Colonic mucosa (tissue), 4 donors: ENCODE measurements around the gene TBC1D9. TPM values are rescaled to one million over a fixed set of nuclear protein-coding genes. Genes with fewer than 3 reads are reported as not detected.

Source experiments
- DNase-seq: peaks from one replicate; pipeline ENCODE4 v3.0.0-alpha.2; 2020
- H3K27ac ChIP-seq: fragments of 200-600 bp; one replicate; pipeline ENCODE4 v1.8.0; 2021
- H3K27me3 ChIP-seq: fragments of 200-600 bp; one replicate; pipeline ENCODE4 v1.8.0; 2021
- H3K36me3 ChIP-seq: fragments of 200-600 bp; one replicate; pipeline ENCODE4 v1.8.0; 2021
- H3K4me1 ChIP-seq: fragments of 200-600 bp; one replicate; pipeline ENCODE4 v1.8.0; 2021; ENCODE audit warnings: mild to moderate bottlenecking
- H3K4me3 ChIP-seq: fragments of 200-600 bp; one replicate; pipeline ENCODE4 v1.8.0; 2021
- H3K9ac ChIP-seq, 2 donors: one replicate each; pipeline ENCODE4 v1.7.0; 2013; ENCODE audit warnings: control low read depth in 2 of 2, low read depth in 2 of 2, low read length in 2 of 2
- H3K9me3 ChIP-seq: fragments of 200-600 bp; one replicate; pipeline ENCODE4 v1.8.0; 2021
- CTCF ChIP-seq: fragments of 200-600 bp; IDR thresholded peaks from one replicate; pipeline ENCODE4 v1.8.0; 2022; ENCODE audit warnings: antibody characterized with exemption, mild to moderate bottlenecking
- intact Hi-C: fragments of 100-400 bp; cut with DNase I; formaldehyde crosslinking; loops from one replicate; pipeline ENCODE4 v1.14.1; 2022
- total RNA-seq, 2 donors: library from RNA; stranded (reverse); fragmentation: NEBNext Ultra II Directional in 1 of 2; extraction: Animal tissue kit (Norgen Biotek cat#: 25700) in 1 of 2; gene quantifications; one replicate each; pipeline ENCODE4 v1.2.1, GENCODE V29; 2021
- donor health status: healthy.
- donor health status: DM: no; HTN: no; CAD: no.
- donor health status: DM: no; HTN: no; CAD: no.

The TBC1D9 gene
- total RNA-seq, 2 donors from 2014 or later = 6.8 to 11.6 TPM

- Histone ChIP-seq H3K4me1 (no peaks in the 10 kb centered on the region), H3K27ac (no peak overlapping the region), H3K9me3 (no peaks in the 10 kb centered on the region), H3K9ac (no peak overlapping the region), H3K4me3 (no peak overlapping the region), H3K27me3 (no peaks in the 10 kb centered on the region), H3K36me3 (no peaks in the 10 kb centered on the region)
- no peak for TF ChIP-seq CTCF
- intact Hi-C loops = no loop called here
- DNase-seq = no peak
Measured at GRCh38 chr4:140659943-140660700, 96.1 kb downstream of the TBC1D9 start.

GRCh38 chr4:140654495-140654814 is 101.7 kb downstream of the TBC1D9 start:
- intact Hi-C loops = no loop called here
- no peak overlapping the region for H3K9ac ChIP-seq
- H3K9me3 ChIP-seq = no peaks in the 10 kb centered on the region
- H3K27me3 ChIP-seq = no peaks in the 10 kb centered on the region
- H3K27ac ChIP-seq = no peak overlapping the region
- no peak overlapping the region for H3K4me3 ChIP-seq
- no peaks in the 10 kb centered on the region for H3K4me1 ChIP-seq
- no peak for TF ChIP-seq CTCF
- no peaks in the 10 kb centered on the region for H3K36me3 ChIP-seq
- DNase-seq = no peak

- Histone ChIP-seq H3K36me3 (no peaks in the 10 kb centered on the region), H3K27ac (no peak overlapping the region), H3K9ac (no peak overlapping the region), H3K4me1 (no peaks in the 10 kb centered on the region), H3K4me3 (no peak overlapping the region), H3K9me3 (no peaks in the 10 kb centered on the region), H3K27me3 (no peaks in the 10 kb centered on the region)
- DNase-seq = no peak
- TF ChIP-seq CTCF = no peak
- intact Hi-C loops = no loop called here
Measured at GRCh38 chr4:140653718-140654494, 102.3 kb downstream of the TBC1D9 start.

GRCh38 chr4:140652601-140653000 is 103.6 kb downstream of the TBC1D9 start:
- DNase-seq = no peak
- Histone ChIP-seq H3K36me3 (no peaks in the 10 kb centered on the region), H3K4me3 (no peak overlapping the region), H3K9ac (no peak overlapping the region), H3K27me3 (no peaks in the 10 kb centered on the region), H3K9me3 (no peaks in the 10 kb centered on the region), H3K27ac (no peak overlapping the region), H3K4me1 (no peaks in the 10 kb centered on the region)
- intact Hi-C loops = no loop called here
- TF ChIP-seq CTCF = no peak

- no peak for TF ChIP-seq CTCF
- Histone ChIP-seq H3K27ac (no peak overlapping the region), H3K4me3 (no peak overlapping the region), H3K4me1 (no peaks in the 10 kb centered on the region), H3K27me3 (no peaks in the 10 kb centered on the region), H3K9me3 (no peaks in the 10 kb centered on the region), H3K9ac (no peak overlapping the region), H3K36me3 (no peaks in the 10 kb centered on the region)
- no peak for DNase-seq
- intact Hi-C loops = no loop called here
Measured at GRCh38 chr4:140648716-140649308, 107.4 kb downstream of the TBC1D9 start.
